Endothelial cell of umbilical vein (primary cell): ENCODE data around the gene DNMT1.

ENCODE experiments used
- EZH2 ChIP-seq: IDR thresholded peaks from 2 replicates; pipeline ENCODE4 v1.6.1; 2012; ENCODE audit warnings: borderline replicate concordance, low read depth, mild to moderate bottlenecking, moderate library complexity, low read length, inconsistent platforms; ENCODE audit not compliant: severe bottlenecking
- JUN ChIP-seq: IDR thresholded peaks from 2 replicates; pipeline ENCODE4 v1.6.1; 2011; ENCODE audit warnings: borderline replicate concordance, low read depth; ENCODE audit not compliant: insufficient read length, insufficient read depth
- POLR2A ChIP-seq: IDR thresholded peaks from 2 replicates; pipeline ENCODE4 v1.6.1; 2012; ENCODE audit warnings: low read depth, mild to moderate bottlenecking, control low read depth, low read length
- POLR2AphosphoS5 ChIP-seq: IDR thresholded peaks from 2 replicates; pipeline ENCODE4 v1.6.1; 2012; ENCODE audit warnings: low read depth, mild to moderate bottlenecking, control low read depth, low read length, moderate library complexity; ENCODE audit not compliant: insufficient read depth
- TF ChIP-seq, protein P1 (sequence below), 2 donors: IDR thresholded peaks; 1 replicate in 1 of 2; 2 replicates in 1 of 2; pipeline ENCODE4 v1.5.1; 2011; ENCODE audit warnings: low read length in 2 of 2, mild to moderate bottlenecking in 2 of 2, moderate library complexity in 2 of 2, control low read depth in 1 of 2, inconsistent platforms in 1 of 2, low read depth in 1 of 2; ENCODE audit not compliant: insufficient read depth in 1 of 2; ENCODE audit errors: extremely low read depth in 1 of 2
- TF ChIP-seq, protein P2 (sequence below): IDR thresholded peaks from 2 replicates; pipeline ENCODE4 v1.6.1; 2011; ENCODE audit not compliant: insufficient read depth, insufficient read length

DNA sequence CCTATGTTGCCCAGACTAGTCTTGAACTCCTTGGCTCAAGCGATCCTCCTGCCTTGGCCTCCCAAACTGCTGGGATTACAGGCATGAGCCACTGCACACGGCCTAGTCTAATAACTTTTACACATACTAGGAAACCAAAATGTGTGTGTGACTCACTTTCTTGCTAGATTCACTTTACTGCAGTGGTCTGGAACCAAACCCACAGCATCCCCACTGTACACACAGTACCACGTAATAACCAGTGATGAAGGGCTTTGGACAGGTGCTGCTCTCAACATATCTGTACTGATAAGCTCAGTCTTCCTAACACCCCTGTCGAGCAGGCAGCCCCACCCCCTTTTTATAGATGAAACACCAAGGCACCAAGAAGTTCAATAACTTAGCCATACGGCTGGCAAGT, 5.1 kb downstream of the DNMT1 start:
- no peak for TF ChIP-seq POLR2A
- TF ChIP-seq, protein P1, sequence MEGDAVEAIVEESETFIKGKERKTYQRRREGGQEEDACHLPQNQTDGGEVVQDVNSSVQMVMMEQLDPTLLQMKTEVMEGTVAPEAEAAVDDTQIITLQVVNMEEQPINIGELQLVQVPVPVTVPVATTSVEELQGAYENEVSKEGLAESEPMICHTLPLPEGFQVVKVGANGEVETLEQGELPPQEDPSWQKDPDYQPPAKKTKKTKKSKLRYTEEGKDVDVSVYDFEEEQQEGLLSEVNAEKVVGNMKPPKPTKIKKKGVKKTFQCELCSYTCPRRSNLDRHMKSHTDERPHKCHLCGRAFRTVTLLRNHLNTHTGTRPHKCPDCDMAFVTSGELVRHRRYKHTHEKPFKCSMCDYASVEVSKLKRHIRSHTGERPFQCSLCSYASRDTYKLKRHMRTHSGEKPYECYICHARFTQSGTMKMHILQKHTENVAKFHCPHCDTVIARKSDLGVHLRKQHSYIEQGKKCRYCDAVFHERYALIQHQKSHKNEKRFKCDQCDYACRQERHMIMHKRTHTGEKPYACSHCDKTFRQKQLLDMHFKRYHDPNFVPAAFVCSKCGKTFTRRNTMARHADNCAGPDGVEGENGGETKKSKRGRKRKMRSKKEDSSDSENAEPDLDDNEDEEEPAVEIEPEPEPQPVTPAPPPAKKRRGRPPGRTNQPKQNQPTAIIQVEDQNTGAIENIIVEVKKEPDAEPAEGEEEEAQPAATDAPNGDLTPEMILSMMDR (IDR thresholded peaks at IDR 0.05; ENCODE audit: extremely low read depth in 1 of 2, insufficient read depth in 1 of 2, low read depth in 1 of 2, low read length in 2 of 2), result no peak
- TF ChIP-seq JUN, result no peak
- TF ChIP-seq EZH2, result no peak
- TF ChIP-seq POLR2AphosphoS5, result no peak
- TF ChIP-seq, protein P2, sequence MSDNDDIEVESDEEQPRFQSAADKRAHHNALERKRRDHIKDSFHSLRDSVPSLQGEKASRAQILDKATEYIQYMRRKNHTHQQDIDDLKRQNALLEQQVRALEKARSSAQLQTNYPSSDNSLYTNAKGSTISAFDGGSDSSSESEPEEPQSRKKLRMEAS, result no peak
